HL-60/S4 treated with phorbol 12-myristate 13-acetate at 8.2 ng/mL for 4 days and 3 days (cell line): ENCODE data around the gene EPS8.

ENCODE experiments used
- in situ Hi-C: fragments of 300-500 bp; cut with MboI; formaldehyde crosslinking; loops from 2 replicates; pipeline ENCODE4 v1.15.0; 2022; ENCODE audit warnings: low sequenced_read_pairs

The EPS8 gene

GRCh38 chr12:15801770-15802744 is 12.9 kb upstream of the EPS8 start:
- in situ Hi-C loops: no loop called here

DNA sequence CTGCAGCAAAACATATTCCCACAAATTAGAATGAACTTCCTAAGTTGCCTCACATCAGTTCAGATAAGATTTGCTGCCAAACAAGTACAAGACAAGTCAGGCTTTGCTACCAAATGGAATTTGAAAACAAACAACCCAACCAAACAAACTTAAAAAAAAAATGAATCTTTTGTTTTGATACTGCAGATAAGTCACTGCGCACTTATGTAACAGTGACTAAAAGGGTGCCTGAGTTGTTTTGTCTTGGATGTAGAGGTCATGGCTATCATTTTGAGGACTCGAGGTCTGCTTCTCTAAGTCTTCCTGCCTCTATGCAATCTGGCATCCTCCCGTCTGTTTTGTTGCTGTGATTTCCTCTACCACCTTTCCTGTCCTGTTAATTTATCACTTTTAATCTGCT is 11.1 kb upstream of the EPS8 start:
- in situ Hi-C loops: no loop called here

DNA sequence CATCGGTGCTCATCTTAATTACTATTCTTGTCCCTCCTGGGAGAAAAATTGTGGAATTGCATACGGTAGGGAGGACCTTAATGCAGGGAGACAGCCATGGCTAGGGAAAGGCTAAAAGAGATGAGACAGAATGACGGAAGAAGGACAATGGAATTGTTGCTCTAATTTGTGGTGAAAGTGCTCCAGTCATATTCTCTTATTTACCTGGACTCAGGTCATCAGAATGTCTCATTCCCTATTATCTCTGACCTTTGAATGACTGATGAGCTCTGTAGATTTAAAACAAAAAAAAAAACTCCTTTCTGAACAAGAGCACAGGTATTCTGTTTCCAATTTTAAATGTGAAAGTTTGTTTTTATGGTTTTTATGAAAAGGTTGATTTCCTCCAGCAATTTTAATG is 8.6 kb upstream of the EPS8 start:
- in situ Hi-C loops: no loop called here

- in situ Hi-C loops: no loop called here
Observed at GRCh38 chr12:15796493-15797141, 7.4 kb upstream of the EPS8 start.

GRCh38 chr12:15794836-15795235 is 5.6 kb upstream of the EPS8 start:
- in situ Hi-C loops: no loop called here

GRCh38 chr12:15794196-15794595 is 5.0 kb upstream of the EPS8 start:
- in situ Hi-C loops: no loop called here

DNA sequence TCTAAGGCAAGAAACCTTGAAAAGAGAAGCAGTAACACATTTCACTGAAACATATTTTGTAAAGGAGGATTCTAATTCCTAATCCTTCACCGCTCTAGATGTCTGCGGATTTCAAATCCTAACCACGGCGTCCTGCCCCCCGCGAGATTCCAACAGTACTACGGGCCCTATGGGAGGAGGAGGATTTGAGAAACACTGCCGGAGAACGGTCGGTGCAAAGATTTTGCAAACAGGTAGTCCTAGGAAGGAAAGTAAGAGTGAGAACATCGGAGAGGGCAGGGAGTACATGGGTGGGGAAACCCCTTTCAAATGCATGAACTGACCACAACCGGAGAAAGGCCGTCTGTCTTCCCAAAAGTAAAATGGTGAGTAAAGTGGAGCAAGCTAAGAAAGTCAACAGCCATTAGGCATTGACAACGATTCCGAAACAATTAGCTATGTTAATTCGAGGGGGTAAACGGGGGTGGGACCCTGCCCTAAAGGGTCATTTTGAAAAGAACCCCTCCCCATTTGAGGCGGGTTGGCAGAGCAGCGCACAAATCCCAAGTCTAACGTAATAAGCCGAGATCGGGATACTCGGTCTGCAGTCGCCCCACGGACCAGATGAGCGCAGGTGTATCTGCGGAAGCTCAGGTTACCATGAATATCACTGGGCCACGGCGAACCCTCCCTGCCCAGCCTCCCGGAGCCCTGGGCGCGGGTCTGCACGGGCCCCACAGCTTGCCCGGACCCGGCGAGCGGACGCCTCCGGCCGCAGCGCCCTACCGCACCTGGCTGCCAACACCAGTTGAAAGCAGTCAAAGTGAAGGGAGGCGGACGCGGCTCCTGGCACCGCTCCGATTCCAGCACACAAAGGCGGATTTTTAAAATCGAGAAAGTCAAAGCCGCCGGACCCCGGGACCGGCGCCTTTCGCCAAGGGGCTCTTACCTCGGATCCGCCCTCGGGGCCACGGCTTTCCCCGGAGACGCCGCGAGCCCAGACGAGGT is 662 bp downstream of the EPS8 start:
- in situ Hi-C loops: no loop called here

DNA sequence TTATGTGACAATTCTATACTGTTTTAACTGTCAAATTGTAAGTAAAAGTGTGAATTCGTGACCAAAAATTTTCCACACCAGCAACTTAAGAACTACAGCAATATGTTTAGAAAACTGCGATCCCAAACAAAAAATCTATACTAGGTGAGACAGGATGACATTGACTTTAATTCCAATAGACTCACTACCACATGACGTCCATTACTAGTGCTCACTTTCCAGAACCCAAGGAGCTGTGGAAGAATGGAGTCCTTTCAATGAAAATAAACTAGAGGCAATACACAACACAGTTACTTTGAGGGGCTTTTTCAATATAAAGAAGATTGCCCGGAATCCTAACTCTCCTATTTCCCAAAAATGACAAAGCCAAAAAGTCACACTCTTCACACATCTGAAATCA is 1.4 kb downstream of the EPS8 start:
- in situ Hi-C loops: no loop called here

GRCh38 chr12:15786772-15787171 is 2.4 kb downstream of the EPS8 start:
- in situ Hi-C loops: no loop called here

DNA sequence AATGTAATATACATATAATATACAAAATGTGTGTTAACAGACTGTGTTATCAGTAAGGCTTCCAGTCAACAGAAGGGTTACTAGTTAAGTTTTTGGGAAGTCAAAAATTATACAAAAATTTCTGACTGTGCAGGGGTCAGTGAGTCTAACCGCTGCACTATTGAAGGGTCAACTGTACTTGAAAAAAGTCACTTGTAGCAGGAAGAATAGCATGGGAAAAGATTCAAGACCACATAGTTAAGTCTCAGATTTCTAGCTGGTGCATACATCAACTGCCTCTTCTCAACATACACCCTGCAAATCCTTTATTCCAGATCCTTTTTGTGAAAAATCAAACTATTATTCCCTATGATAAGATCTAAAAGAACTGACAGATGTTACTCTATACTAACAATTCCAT is 5.9 kb downstream of the EPS8 start:
- in situ Hi-C loops: no loop called here

DNA sequence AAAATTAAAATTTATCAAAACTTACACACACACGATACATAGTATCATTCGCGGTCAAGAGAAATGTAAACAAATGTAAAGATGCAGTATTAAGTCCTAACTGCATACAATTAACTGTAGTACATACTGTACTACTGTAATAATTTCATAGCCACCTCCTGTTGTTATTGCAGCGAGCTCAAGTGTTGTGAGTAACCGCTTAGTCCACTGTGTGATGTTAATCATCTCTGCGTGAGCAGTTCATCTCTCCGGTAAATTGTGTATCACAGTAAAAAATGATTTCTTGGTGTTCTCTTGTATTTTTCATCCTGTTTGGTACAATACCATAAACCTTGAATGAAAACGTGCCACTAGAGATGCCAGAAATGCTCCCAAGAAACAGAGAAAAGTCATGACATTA is 6.5 kb downstream of the EPS8 start:
- in situ Hi-C loops: no loop called here

- in situ Hi-C loops: no loop called here
Observed at GRCh38 chr12:15779925-15780324, 9.3 kb downstream of the EPS8 start.

DNA sequence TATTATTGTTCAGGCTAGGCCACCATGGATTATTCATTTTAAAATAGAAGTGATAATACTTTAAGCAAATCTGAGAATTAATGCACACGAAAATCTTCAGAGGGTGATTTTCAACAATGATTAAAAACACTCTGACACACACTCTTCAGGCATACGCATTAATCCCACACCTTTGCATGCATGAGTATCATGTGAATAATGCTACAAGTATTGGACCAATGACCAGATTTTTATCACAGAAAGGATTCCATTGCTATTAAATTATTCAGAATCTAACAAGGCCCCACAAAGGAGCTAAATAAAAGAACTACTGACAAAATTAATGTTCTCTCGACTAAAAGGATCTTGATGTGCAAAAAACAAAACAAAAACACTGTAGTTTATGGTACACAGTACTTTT is 11.1 kb downstream of the EPS8 start:
- in situ Hi-C loops: no loop called here

DNA sequence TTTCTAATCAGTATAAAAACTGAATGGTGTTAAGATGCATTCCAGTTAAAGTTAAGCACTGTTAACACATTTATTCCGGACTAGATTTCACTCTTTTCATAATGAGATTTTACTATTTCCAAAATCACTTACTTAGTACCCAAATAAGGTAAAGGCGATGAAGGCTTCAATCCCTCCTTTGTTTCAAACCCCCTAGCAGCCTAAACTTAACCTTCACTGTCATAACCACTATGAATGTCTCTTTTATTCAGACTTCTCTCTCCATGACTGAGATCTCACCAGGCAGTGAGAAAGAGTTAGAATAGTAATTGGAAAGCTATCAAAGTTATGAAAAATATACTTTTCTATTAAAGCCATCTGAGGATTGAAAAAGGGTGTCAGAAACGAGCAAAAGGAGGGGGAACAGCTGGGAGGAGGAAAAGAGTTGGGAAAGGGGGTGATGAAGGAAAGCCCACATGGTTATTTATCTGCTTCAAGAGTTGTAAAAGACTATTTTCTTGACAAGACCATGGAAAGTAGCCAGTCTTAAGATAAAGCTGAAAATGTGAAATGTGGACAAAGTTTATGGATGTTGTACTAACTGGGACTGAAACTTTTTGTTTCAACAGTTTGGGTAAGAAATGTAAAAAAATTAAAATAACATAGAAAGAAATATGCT is 11.7 kb downstream of the EPS8 start:
- in situ Hi-C loops: no loop called here

DNA sequence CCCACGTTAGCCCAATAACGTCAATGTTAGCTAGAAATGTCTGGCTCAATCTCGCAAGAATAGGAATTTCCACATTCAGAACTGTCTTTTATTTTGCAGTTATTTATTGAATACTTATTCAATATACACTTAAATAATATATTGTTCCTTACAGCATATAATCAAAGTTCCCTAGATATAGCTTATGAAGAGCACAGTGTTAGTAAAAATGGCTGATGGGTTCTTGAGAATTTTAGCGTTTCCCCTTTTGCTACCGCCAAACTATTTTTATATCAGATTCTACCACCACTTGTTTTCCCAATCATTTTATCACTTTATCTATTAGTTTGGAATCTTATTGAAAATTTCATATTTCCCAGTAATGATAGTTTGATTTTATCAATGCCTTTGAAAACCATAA is 12.7 kb downstream of the EPS8 start:
- in situ Hi-C loops: no loop called here

- in situ Hi-C loops: no loop called here
Observed at GRCh38 chr12:15774819-15775218, 14.4 kb downstream of the EPS8 start.

DNA sequence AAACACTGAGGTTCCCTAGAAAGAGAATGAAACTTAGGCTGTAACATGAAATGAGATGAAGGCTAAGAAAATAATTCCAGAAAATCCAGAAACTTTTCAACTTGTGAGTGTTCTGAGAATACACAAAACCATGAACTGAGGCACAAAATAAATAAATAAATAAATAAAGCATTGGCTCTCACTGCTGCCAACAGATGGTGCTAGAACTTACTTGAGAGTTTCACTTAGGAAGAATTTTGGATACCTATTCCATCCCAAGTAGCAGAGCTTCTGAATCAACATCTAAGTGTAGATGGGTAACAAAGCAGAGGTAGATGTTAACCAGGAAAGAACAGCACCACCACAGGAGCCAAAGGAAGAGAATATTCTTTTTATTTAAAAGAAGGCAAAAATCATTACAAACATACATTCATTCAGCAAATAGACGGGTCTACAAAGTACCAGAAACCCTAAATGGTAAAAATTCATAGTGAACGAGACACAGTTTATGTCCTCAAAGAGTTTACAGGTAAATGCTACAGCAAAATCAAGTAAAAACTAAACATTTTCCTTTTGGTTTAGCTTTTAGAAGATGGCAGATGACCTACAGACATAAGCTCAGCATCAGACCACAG is 16.7 kb downstream of the EPS8 start:
- in situ Hi-C loops: no loop called here

- in situ Hi-C loops: no loop called here
Observed at GRCh38 chr12:15770581-15770980, 18.6 kb downstream of the EPS8 start.

GRCh38 chr12:15770021-15770420 is 19.2 kb downstream of the EPS8 start:
- in situ Hi-C loops: no loop called here

GRCh38 chr12:15769586-15769985 is 19.6 kb downstream of the EPS8 start:
- in situ Hi-C loops: no loop called here
